K562 (cell line): ENCODE measurements around the gene FOXD3. TPM values are rescaled to one million over a fixed set of nuclear protein-coding genes. Genes with fewer than 3 reads are reported as not detected.

ENCODE experiments used
- ATAC-seq: fragments of 200-7000 bp; cut with Tn5 transposase; 3 replicates; pipeline ENCODE4 v1.9.1; 2020; ENCODE audit warnings: moderate library complexity
- BruUV-seq: library from RNA; stranded (reverse); fragments of 400-500 nt; replicated peaks from 2 replicates; lab custom pipeline; 2021; lab: Mats Ljungman, UMichigan
- CTCF ChIA-PET: fragments of 300-600 bp; formaldehyde crosslinking; extraction: SDS; loops from one replicate; lab custom pipeline; 2021; ENCODE audit warnings: low intra/inter-chr PET ratio; lab: Yijun Ruan, JAX
- POLR2A ChIA-PET: fragments of 300-600, 350-650 bp; sonication (Branson Sonifier 250); formaldehyde crosslinking; extraction: SDS; loops from one replicate; lab custom pipeline; 2021; ENCODE audit warnings: antibody characterized with exemption, inconsistent platforms; lab: Yijun Ruan, JAX
- DNase-seq, 4 experiments: peaks; one replicate each; pipeline versions ENCODE4 v3.0.0 to v3.0.0-alpha.2; 2011 to 2018; ENCODE audit warnings: low spot score in 3 of 4, mixed read lengths in 3 of 4; ENCODE audit errors: extremely low read depth in 1 of 4
- FAIRE-seq: peaks from 2 replicates; lab custom pipeline; 2011; peaks lifted over from hg19 to GRCh38; lab: Jason Lieb, UNC
- H2AFZ ChIP-seq: 2 replicates; pipeline ENCODE4 v1.6.0; 2011; ENCODE audit warnings: low read depth, low read length, control low read depth, inconsistent platforms
- H3K27ac ChIP-seq: fragments of 200-600 bp; 3 replicates; pipeline ENCODE4 v1.8.0; 2011; ENCODE audit warnings: low read depth, mild to moderate bottlenecking, control low read depth, inconsistent platforms, low read length, moderate library complexity, mixed read lengths; ENCODE audit errors: extremely low read depth
- H3K27me3 ChIP-seq, 2 experiments: fragments of 300-600 bp in 1 of 2; 2 replicates in 1 of 2; 3 replicates in 1 of 2; pipeline versions ENCODE4 v1.6.0 to v1.8.0; 2011; ENCODE audit warnings: inconsistent platforms in 2 of 2, low read length in 2 of 2, mild to moderate bottlenecking in 1 of 2, mixed read lengths in 1 of 2, moderate library complexity in 1 of 2; ENCODE audit not compliant: control insufficient read depth in 2 of 2, insufficient read depth in 2 of 2
- H3K36me3 ChIP-seq: fragments of 300-600 bp; 3 replicates; pipeline ENCODE4 v1.8.0; 2011; ENCODE audit warnings: mild to moderate bottlenecking, low read length, inconsistent platforms; ENCODE audit not compliant: control insufficient read depth, insufficient read depth
- H3K4me1 ChIP-seq, 2 experiments: fragments of 200-600 bp in 1 of 2; replicated peaks in 1 of 2; 2 replicates in 1 of 2; 3 replicates in 1 of 2; pipeline versions ENCODE4 v1.5.1 to v1.8.0; 2011; ENCODE audit warnings: inconsistent platforms in 2 of 2, low read length in 2 of 2, mild to moderate bottlenecking in 1 of 2, mixed read lengths in 1 of 2, moderate library complexity in 1 of 2; ENCODE audit not compliant: control insufficient read depth in 2 of 2, insufficient read depth in 2 of 2
- H3K4me2 ChIP-seq: 2 replicates; pipeline ENCODE4 v1.6.1; 2011; ENCODE audit warnings: low read length, control low read depth, inconsistent platforms, mixed read lengths; ENCODE audit not compliant: insufficient read depth
- H3K4me3 ChIP-seq: fragments of 200-600 bp; sonication (generic), shearing (Covaris generic); 2 replicates; pipeline ENCODE4 v1.5.1; 2016; ENCODE audit warnings: control low read depth, inconsistent platforms
- H3K79me2 ChIP-seq: fragments of 200-600 bp; 3 replicates; pipeline ENCODE4 v1.8.0; 2011; ENCODE audit warnings: low read length, inconsistent platforms; ENCODE audit not compliant: control insufficient read depth, insufficient read depth
- H3K9ac ChIP-seq, 2 experiments: 2 replicates each; pipeline versions ENCODE4 v1.6.0 to v1.6.1; 2011; ENCODE audit warnings: low read depth in 2 of 2, low read length in 2 of 2, control low read depth in 1 of 2, inconsistent platforms in 1 of 2, mild to moderate bottlenecking in 1 of 2, mixed read lengths in 1 of 2; ENCODE audit not compliant: insufficient read depth in 1 of 2
- H3K9me1 ChIP-seq: one replicate; pipeline ENCODE4 v1.6.0; 2011; ENCODE audit warnings: inconsistent platforms, mild to moderate bottlenecking, low read length, moderate library complexity; ENCODE audit not compliant: control insufficient read depth, insufficient read depth
- H3K9me3 ChIP-seq: replicated peaks from 2 replicates; pipeline ENCODE4 v1.5.1; 2011; ENCODE audit warnings: low read depth, low read length, inconsistent platforms; ENCODE audit not compliant: control insufficient read depth, insufficient read depth
- H4K20me1 ChIP-seq: replicated peaks from 2 replicates; pipeline ENCODE4 v1.6.1; 2011; ENCODE audit warnings: low read length, inconsistent platforms, mixed read lengths; ENCODE audit not compliant: control insufficient read depth, insufficient read depth
- GABPB1 ChIP-seq: sonication (generic); formaldehyde crosslinking; IDR thresholded peaks from 2 replicates; pipeline ENCODE4 v1.8.0; 2022; ENCODE audit warnings: mild to moderate bottlenecking, missing genetic modification reagents
- MAFF ChIP-seq: IDR thresholded peaks from 2 replicates; pipeline ENCODE4 v1.6.1; 2012; ENCODE audit warnings: low read length, improper control_type of control experiment
- NONO ChIP-seq, 2 experiments: fragments of 200-400 bp in 1 of 2; fragments of 450-650 bp in 1 of 2; formaldehyde crosslinking in 1 of 2; IDR thresholded peaks; 2 replicates each; pipeline ENCODE4 v1.6.1; 2017; ENCODE audit warnings: low read depth in 2 of 2, mild to moderate bottlenecking in 2 of 2, moderate library complexity in 2 of 2, low read length in 1 of 2
- PHF8 ChIP-seq: fragments of 200-600 bp; sonication (generic); IDR thresholded peaks from 2 replicates; pipeline ENCODE4 v1.6.1; 2012; ENCODE audit warnings: mixed run types, mild to moderate bottlenecking, inconsistent platforms, low read length, moderate library complexity, borderline replicate concordance
- RAD21 ChIP-seq, 2 experiments: fragments of 250-450 bp in 1 of 2; fragments of 450-650 bp in 1 of 2; sonication (Bioruptor Pico) in 1 of 2; formaldehyde crosslinking in 1 of 2; IDR thresholded peaks in 1 of 2; conservative IDR thresholded peaks in 1 of 2; 2 replicates each; pipeline versions ENCODE4 v1.4.0 to v1.8.0; 2020 to 2022; ENCODE audit warnings: mild to moderate bottlenecking in 2 of 2, moderate library complexity in 1 of 2
- RFX1 ChIP-seq: fragments of 450-650 bp; IDR thresholded peaks from 2 replicates; pipeline ENCODE4 v1.6.1; 2016; ENCODE audit warnings: mild to moderate bottlenecking, moderate library complexity
- SRSF7 ChIP-seq: fragments of 200-400 bp; formaldehyde crosslinking; optimal IDR thresholded peaks from 2 replicates; pipeline ENCODE3; 2017; ENCODE audit warnings: mild to moderate bottlenecking, low read depth, low read length
- WGBS: fragments of 100-300 bp; shearing (Covaris generic); methylation state at CpG from one replicate; pipeline ENCODE4 v1.1.6; 2016; ENCODE audit warnings: low coverage, mixed read lengths; ENCODE audit not compliant: insufficient coverage; ENCODE audit errors: missing lambda C conversion rate; 5-methylcytosine and 5-hydroxymethylcytosine counted together
- in situ Hi-C: fragments of 300-500 bp; cut with MboI; formaldehyde crosslinking; loops from 4 replicates; pipeline ENCODE4 v1.15.0; 2018; ENCODE audit warnings: inconsistent platforms, mixed read lengths
- intact Hi-C: fragments of 100-400 bp; cut with micrococcal nuclease; formaldehyde crosslinking; loops from 2 replicates; pipeline ENCODE4 v1.14.2; 2022
- polyA plus RNA-seq, 8 experiments: library from polyadenylated mRNA; depleted of rRNA in 4 of 8; stranded (reverse) in 5 of 8; unstranded in 3 of 8; fragments of >200 nt; fragmentation: Nextera tagmentation in 2 of 8; fragmentation: Illumina TruSeq in 1 of 8; extraction: Ambion mirVana in 2 of 8; extraction: Trizol in 1 of 8; gene quantifications; 2 replicates each; pipeline versions ENCODE4 v1.2.1 to v1.2.3, GENCODE V29; 2011 to 2014; ENCODE audit warnings: inconsistent platforms in 1 of 8, missing spikeins in 1 of 8
- total RNA-seq, 7 experiments: library from RNA; depleted of rRNA in 6 of 7; stranded (reverse); fragments of >200 nt in 6 of 7; fragmentation: Illumina TruSeq in 2 of 7; extraction: Trizol in 2 of 7; gene quantifications; 2 replicates each; pipeline versions ENCODE4 v1.2.1 to v1.2.3, GENCODE V29; 2011 to 2021; ENCODE audit warnings: low replicate concordance in 1 of 7
- TF ChIP-seq, protein P1 (sequence below), 2 experiments: IDR thresholded peaks; 2 replicates each; pipeline ENCODE4 v1.6.1; 2012; ENCODE audit warnings: improper control_type of control experiment in 2 of 2, low read depth in 2 of 2, low read length in 2 of 2, borderline replicate concordance in 1 of 2
- TF ChIP-seq, protein P2 (sequence below): sonication (generic); formaldehyde crosslinking; IDR thresholded peaks from 2 replicates; pipeline ENCODE4 v1.8.1; 2023; ENCODE audit warnings: mild to moderate bottlenecking, missing genetic modification reagents
- TF ChIP-seq, protein P3 (sequence below): sonication (generic); formaldehyde crosslinking; IDR thresholded peaks from 2 replicates; pipeline ENCODE4 v1.8.0; 2022; ENCODE audit warnings: mild to moderate bottlenecking, missing genetic modification reagents
- TF ChIP-seq, protein P4 (sequence below): conservative IDR thresholded peaks from 2 replicates; pipeline ENCODE4 v1.6.1; 2011; ENCODE audit warnings: low read depth, mild to moderate bottlenecking, low read length; ENCODE audit not compliant: control insufficient read depth

Gene FOXD3
- total and polyA plus RNA-seq, 9 of the 15 experiments (the other 6 are each of a cell fraction or from before 2014, with no cell fraction given) = 0.06 to 0.45 (median 0.10) TPM; not detected in 2

DNA sequence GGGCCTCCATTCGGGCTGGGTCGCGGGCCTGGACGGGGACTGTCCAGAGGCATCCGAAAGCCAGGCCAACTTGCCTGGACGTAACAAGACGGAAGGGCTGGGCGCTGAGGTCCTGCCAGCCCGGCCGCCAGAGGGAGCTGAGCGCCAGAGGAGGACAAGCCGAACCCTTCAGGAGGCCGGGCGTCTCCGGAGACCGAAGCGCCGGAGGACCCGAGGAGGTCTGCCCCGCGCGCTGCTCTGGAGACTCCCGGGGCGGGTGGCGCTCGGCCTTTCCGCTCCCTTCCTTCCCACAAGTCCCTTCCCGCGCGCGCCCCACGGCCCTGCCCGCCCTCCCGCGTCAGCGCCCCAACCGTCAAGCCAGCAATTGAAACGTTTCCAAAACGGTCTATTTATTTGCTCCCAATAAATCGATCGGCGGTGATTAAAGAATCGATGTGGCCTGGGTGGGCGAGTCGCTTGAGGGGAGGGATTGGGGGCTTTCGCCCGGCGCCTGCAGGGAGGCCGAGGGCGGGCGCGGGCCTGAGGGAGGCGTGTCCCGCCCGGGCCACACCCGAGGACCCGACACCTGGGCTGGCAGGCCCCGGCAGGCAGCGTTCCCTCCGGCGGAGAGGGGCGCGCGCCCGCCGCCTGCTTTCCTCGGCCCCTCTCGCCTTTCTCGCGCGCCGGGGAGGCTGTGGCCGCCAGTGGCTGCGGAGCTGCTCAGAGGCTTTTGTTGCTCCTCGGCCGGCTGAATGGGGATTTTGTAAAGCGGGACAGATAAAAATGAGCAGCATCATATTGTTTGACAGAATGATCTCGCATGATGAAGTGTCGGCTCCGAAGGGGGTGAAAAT lies 5.2 kb upstream of the FOXD3 start:
- no peaks in the 10 kb centered on the region for H4K20me1 ChIP-seq
- no peaks in the 10 kb centered on the region for H3K79me2 ChIP-seq
- intact Hi-C loops = loop anchor here (1.0 to 5.0 kb wide), 2 partner anchors 124 to 220 kb away; no protein-coding TSS in a partner anchor
- no peaks in the 10 kb centered on the region for H3K9me1 ChIP-seq
- H3K27me3 ChIP-seq = peaks cover 0 to 4% of the 10 kb centered on the region in 2 experiments; a peak in 1 of 5 replicates
- 2% methylated on average over 49 of the region's 80 CpGs for WGBS
- peak overlapping the region; percentile 16 to 82; a peak in 3 of 4 replicates for H3K9ac ChIP-seq
- H3K9me3 ChIP-seq = no peaks in the 10 kb centered on the region
- H3K4me1 ChIP-seq = peaks cover 4 to 20% of the 10 kb centered on the region in 2 experiments; a peak in 4 of 5 replicates
- H3K36me3 ChIP-seq = no peaks in the 10 kb centered on the region
- peak overlapping the region; percentile 44 for H3K4me3 ChIP-seq
- peak overlapping the region; percentile 48 for H3K4me2 ChIP-seq
- DNase-seq (peak; percentile 80 to 91 (median 85)), FAIRE-seq (peak; percentile 59), ATAC-seq (peak; percentile 99)
- BruUV-seq = no TSS peak
- POLR2A ChIA-PET = no interaction called here
- CTCF ChIA-PET = interaction anchor here (0.5 to 2.0 kb wide), 3 partner anchors 124 to 1929 kb away, joined by 3 to 8 read pairs (median 3); no protein-coding TSS in a partner anchor
- no peak overlapping the region for H3K27ac ChIP-seq
- H2AFZ ChIP-seq = peak overlapping the region; percentile 77
- in situ Hi-C loops = loop anchor here (5.0 kb wide), 1 partner anchor 125 kb away; no protein-coding TSS in a partner anchor
- TF ChIP-seq, protein P1, sequence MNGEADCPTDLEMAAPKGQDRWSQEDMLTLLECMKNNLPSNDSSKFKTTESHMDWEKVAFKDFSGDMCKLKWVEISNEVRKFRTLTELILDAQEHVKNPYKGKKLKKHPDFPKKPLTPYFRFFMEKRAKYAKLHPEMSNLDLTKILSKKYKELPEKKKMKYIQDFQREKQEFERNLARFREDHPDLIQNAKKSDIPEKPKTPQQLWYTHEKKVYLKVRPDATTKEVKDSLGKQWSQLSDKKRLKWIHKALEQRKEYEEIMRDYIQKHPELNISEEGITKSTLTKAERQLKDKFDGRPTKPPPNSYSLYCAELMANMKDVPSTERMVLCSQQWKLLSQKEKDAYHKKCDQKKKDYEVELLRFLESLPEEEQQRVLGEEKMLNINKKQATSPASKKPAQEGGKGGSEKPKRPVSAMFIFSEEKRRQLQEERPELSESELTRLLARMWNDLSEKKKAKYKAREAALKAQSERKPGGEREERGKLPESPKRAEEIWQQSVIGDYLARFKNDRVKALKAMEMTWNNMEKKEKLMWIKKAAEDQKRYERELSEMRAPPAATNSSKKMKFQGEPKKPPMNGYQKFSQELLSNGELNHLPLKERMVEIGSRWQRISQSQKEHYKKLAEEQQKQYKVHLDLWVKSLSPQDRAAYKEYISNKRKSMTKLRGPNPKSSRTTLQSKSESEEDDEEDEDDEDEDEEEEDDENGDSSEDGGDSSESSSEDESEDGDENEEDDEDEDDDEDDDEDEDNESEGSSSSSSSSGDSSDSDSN (IDR thresholded peaks at IDR 0.05; ENCODE audit: borderline replicate concordance in 1 of 2, low read depth in 2 of 2, low read length in 2 of 2) = peak in 1 of 2 experiments; percentile 92; a peak in 3 of 4 replicates
- TF ChIP-seq SRSF7 (no peak), RFX1 (no peak), RAD21 (CRISPR knock-in tag; conservative IDR thresholded peaks at IDR 0.05 in 1 of 2, IDR thresholded peaks at IDR 0.05 in 1 of 2) (peak; percentile 62 to 73), PHF8 (peak; percentile 40; the same call in 1 of the 2 replicates), MAFF (no peak), NONO (IDR thresholded peaks at IDR 0.05; ENCODE audit: low read depth in 2 of 2, low read length in 1 of 2) (0 out of 4 replicates have a peak, but pooled peaks of 1 of the 2 experiments have one; percentile 18), GABPB1 (CRISPR knock-in tag) (peak; percentile 22; the same call in 1 of the 2 replicates)
- TF ChIP-seq, protein P2, sequence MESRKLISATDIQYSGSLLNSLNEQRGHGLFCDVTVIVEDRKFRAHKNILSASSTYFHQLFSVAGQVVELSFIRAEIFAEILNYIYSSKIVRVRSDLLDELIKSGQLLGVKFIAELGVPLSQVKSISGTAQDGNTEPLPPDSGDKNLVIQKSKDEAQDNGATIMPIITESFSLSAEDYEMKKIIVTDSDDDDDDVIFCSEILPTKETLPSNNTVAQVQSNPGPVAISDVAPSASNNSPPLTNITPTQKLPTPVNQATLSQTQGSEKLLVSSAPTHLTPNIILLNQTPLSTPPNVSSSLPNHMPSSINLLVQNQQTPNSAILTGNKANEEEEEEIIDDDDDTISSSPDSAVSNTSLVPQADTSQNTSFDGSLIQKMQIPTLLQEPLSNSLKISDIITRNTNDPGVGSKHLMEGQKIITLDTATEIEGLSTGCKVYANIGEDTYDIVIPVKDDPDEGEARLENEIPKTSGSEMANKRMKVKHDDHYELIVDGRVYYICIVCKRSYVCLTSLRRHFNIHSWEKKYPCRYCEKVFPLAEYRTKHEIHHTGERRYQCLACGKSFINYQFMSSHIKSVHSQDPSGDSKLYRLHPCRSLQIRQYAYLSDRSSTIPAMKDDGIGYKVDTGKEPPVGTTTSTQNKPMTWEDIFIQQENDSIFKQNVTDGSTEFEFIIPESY (CRISPR knock-in tag) = peak; percentile 65
- TF ChIP-seq, protein P3, sequence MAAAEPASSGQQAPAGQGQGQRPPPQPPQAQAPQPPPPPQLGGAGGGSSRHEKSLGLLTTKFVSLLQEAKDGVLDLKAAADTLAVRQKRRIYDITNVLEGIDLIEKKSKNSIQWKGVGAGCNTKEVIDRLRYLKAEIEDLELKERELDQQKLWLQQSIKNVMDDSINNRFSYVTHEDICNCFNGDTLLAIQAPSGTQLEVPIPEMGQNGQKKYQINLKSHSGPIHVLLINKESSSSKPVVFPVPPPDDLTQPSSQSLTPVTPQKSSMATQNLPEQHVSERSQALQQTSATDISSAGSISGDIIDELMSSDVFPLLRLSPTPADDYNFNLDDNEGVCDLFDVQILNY = peak; percentile 34; the same call in 1 of the 2 replicates
- TF ChIP-seq, protein P4, sequence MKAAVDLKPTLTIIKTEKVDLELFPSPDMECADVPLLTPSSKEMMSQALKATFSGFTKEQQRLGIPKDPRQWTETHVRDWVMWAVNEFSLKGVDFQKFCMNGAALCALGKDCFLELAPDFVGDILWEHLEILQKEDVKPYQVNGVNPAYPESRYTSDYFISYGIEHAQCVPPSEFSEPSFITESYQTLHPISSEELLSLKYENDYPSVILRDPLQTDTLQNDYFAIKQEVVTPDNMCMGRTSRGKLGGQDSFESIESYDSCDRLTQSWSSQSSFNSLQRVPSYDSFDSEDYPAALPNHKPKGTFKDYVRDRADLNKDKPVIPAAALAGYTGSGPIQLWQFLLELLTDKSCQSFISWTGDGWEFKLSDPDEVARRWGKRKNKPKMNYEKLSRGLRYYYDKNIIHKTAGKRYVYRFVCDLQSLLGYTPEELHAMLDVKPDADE = no peak
